Muscle layer of colon (tissue), 2 donors: ENCODE data around the gene MDFIC2.

Experiments
- H3K27ac ChIP-seq: one replicate; pipeline ENCODE4 v1.7.0; 2013; ENCODE audit warnings: low read depth, mild to moderate bottlenecking, low read length, moderate library complexity
- H3K27me3 ChIP-seq, 2 donors: one replicate each; pipeline ENCODE4 v1.7.0; 2013; ENCODE audit warnings: low read length in 2 of 2, mild to moderate bottlenecking in 2 of 2; ENCODE audit not compliant: insufficient read depth in 2 of 2, control insufficient read depth in 1 of 2
- H3K36me3 ChIP-seq: one replicate; pipeline ENCODE4 v1.7.0; 2013; ENCODE audit warnings: mild to moderate bottlenecking, low read length; ENCODE audit not compliant: insufficient read depth
- H3K4me1 ChIP-seq: one replicate; pipeline ENCODE4 v1.7.0; 2013; ENCODE audit warnings: mild to moderate bottlenecking, low read length; ENCODE audit not compliant: insufficient read depth
- H3K4me3 ChIP-seq, 2 donors: one replicate each; pipeline ENCODE4 v1.7.0; 2013; ENCODE audit warnings: low read length in 2 of 2, low read depth in 1 of 2, mild to moderate bottlenecking in 1 of 2, moderate library complexity in 1 of 2
- H3K9ac ChIP-seq: one replicate; pipeline ENCODE4 v1.7.0; 2013; ENCODE audit warnings: low read length
- H3K9me3 ChIP-seq: one replicate; pipeline ENCODE4 v1.7.0; 2013; ENCODE audit warnings: mild to moderate bottlenecking, low read length
- donor health status: abdominal sarcoma.
- donor health status: Adenocarcinoma of cecum.

Gene MDFIC2

GRCh38 chr3:70250492-70250891, 61.9 kb downstream of the MDFIC2 start:
- no peaks in the 10 kb centered on the region for H3K27me3 ChIP-seq
- H3K36me3 ChIP-seq = no peaks in the 10 kb centered on the region
- H3K9me3 ChIP-seq = no peaks in the 10 kb centered on the region
- no peak overlapping the region for H3K4me3 ChIP-seq
- no peak overlapping the region for H3K27ac ChIP-seq
- H3K9ac ChIP-seq = no peak overlapping the region
- H3K4me1 ChIP-seq = no peaks in the 10 kb centered on the region

GRCh38 chr3:70249509-70250160, 62.8 kb downstream of the MDFIC2 start:
- no peaks in the 10 kb centered on the region for H3K9me3 ChIP-seq
- H3K4me3 ChIP-seq = no peak overlapping the region
- H3K4me1 ChIP-seq = no peaks in the 10 kb centered on the region
- no peak overlapping the region for H3K9ac ChIP-seq
- no peak overlapping the region for H3K27ac ChIP-seq
- no peaks in the 10 kb centered on the region for H3K27me3 ChIP-seq
- no peaks in the 10 kb centered on the region for H3K36me3 ChIP-seq

GRCh38 chr3:70248856-70249255, 63.6 kb downstream of the MDFIC2 start:
- no peak overlapping the region for H3K9ac ChIP-seq
- no peak overlapping the region for H3K4me3 ChIP-seq
- no peaks in the 10 kb centered on the region for H3K9me3 ChIP-seq
- H3K27me3 ChIP-seq = no peaks in the 10 kb centered on the region
- no peaks in the 10 kb centered on the region for H3K4me1 ChIP-seq
- H3K36me3 ChIP-seq = no peaks in the 10 kb centered on the region
- H3K27ac ChIP-seq = no peak overlapping the region

- no peaks in the 10 kb centered on the region for H3K4me1 ChIP-seq
- H3K36me3 ChIP-seq = no peaks in the 10 kb centered on the region
- H3K27ac ChIP-seq = no peak overlapping the region
- H3K4me3 ChIP-seq = no peak overlapping the region
- H3K9me3 ChIP-seq = no peaks in the 10 kb centered on the region
- H3K9ac ChIP-seq = no peak overlapping the region
- no peaks in the 10 kb centered on the region for H3K27me3 ChIP-seq
Measured at GRCh38 chr3:70247955-70248354, 64.5 kb downstream of the MDFIC2 start.

GRCh38 chr3:70245746-70246525, 66.5 kb downstream of the MDFIC2 start:
- no peak overlapping the region for H3K27ac ChIP-seq

GRCh38 chr3:70244422-70244821, 68.0 kb downstream of the MDFIC2 start:
- no peak overlapping the region for H3K27ac ChIP-seq
- no peaks in the 10 kb centered on the region for H3K36me3 ChIP-seq
- no peaks in the 10 kb centered on the region for H3K27me3 ChIP-seq

More at GRCh38 chr3:70245746-70246525, 66.5 kb downstream of the MDFIC2 start:
- Histone ChIP-seq H3K9me3 (no peaks in the 10 kb centered on the region), H3K4me3 (no peak overlapping the region), H3K9ac (no peak overlapping the region), H3K27me3 (no peaks in the 10 kb centered on the region), H3K4me1 (no peaks in the 10 kb centered on the region), H3K36me3 (no peaks in the 10 kb centered on the region)

GRCh38 chr3:70242297-70242882, 70.0 kb downstream of the MDFIC2 start:
- no peak overlapping the region for H3K27ac ChIP-seq
- H3K9ac ChIP-seq = no peak overlapping the region
- no peaks in the 10 kb centered on the region for H3K4me1 ChIP-seq
- no peaks in the 10 kb centered on the region for H3K9me3 ChIP-seq
- no peaks in the 10 kb centered on the region for H3K27me3 ChIP-seq
- H3K4me3 ChIP-seq = no peak overlapping the region
- H3K36me3 ChIP-seq = no peaks in the 10 kb centered on the region

More at GRCh38 chr3:70244422-70244821, 68.0 kb downstream of the MDFIC2 start:
- Histone ChIP-seq H3K9ac (no peak overlapping the region), H3K4me3 (no peak overlapping the region), H3K4me1 (no peaks in the 10 kb centered on the region), H3K9me3 (no peaks in the 10 kb centered on the region)

- no peaks in the 10 kb centered on the region for H3K9me3 ChIP-seq
- no peaks in the 10 kb centered on the region for H3K27me3 ChIP-seq
- no peaks in the 10 kb centered on the region for H3K36me3 ChIP-seq
- no peak overlapping the region for H3K9ac ChIP-seq
- no peaks in the 10 kb centered on the region for H3K4me1 ChIP-seq
- H3K27ac ChIP-seq = no peak overlapping the region
- no peak overlapping the region for H3K4me3 ChIP-seq
Measured at GRCh38 chr3:70233812-70234211, 78.6 kb downstream of the MDFIC2 start.

GRCh38 chr3:70233112-70233511, 79.3 kb downstream of the MDFIC2 start:
- Histone ChIP-seq H3K4me1 (no peaks in the 10 kb centered on the region), H3K9ac (no peak overlapping the region), H3K9me3 (no peaks in the 10 kb centered on the region), H3K27ac (no peak overlapping the region), H3K36me3 (no peaks in the 10 kb centered on the region), H3K27me3 (no peaks in the 10 kb centered on the region), H3K4me3 (no peak overlapping the region)

- Histone ChIP-seq H3K27me3 (no peaks in the 10 kb centered on the region), H3K9me3 (no peaks in the 10 kb centered on the region), H3K36me3 (no peaks in the 10 kb centered on the region), H3K4me1 (no peaks in the 10 kb centered on the region), H3K27ac (no peak overlapping the region), H3K4me3 (no peak overlapping the region), H3K9ac (no peak overlapping the region)
Measured at GRCh38 chr3:70231266-70231701, 81.2 kb downstream of the MDFIC2 start.

GRCh38 chr3:70227437-70227836, 85.0 kb downstream of the MDFIC2 start:
- Histone ChIP-seq H3K4me3 (no peak overlapping the region), H3K9me3 (no peaks in the 10 kb centered on the region)

More at GRCh38 chr3:70227437-70227836, 85.0 kb downstream of the MDFIC2 start:
- Histone ChIP-seq H3K9ac (no peak overlapping the region), H3K27me3 (no peaks in the 10 kb centered on the region), H3K4me1 (no peaks in the 10 kb centered on the region), H3K27ac (no peak overlapping the region), H3K36me3 (no peaks in the 10 kb centered on the region)
